CD4-positive, alpha-beta T cell (primary cell): ENCODE measurements around the gene GM2A. TPM values are rescaled to one million over a fixed set of nuclear protein-coding genes. Genes with fewer than 3 reads are reported as not detected.

ENCODE experiments used
- ATAC-seq: fragments of 200-7000 bp; cut with Tn5 transposase; one replicate; pipeline ENCODE4 v1.10.0; 2022; ENCODE audit warnings: mild to moderate bottlenecking; ENCODE audit not compliant: poor library complexity
- CTCF ChIA-PET: fragments of 350-600 bp; sonication (Branson Sonifier 250); formaldehyde crosslinking; loops from one replicate; lab custom pipeline; 2021; ENCODE audit warnings: antibody characterized with exemption, inconsistent platforms; lab: Charles Lee
- POLR2A ChIA-PET: fragments of 350-600 bp; sonication (Branson Sonifier 250); formaldehyde crosslinking; loops from one replicate; lab custom pipeline; 2021; ENCODE audit warnings: antibody characterized with exemption, inconsistent platforms; lab: Charles Lee
- DNase-seq, 14 experiments: peaks; one replicate each; pipeline ENCODE4 v3.0.0-alpha.2; 2013 to 2020; ENCODE audit warnings: mixed read lengths in 2 of 14
- H3K27ac ChIP-seq, 2 donors: one replicate each; pipeline versions ENCODE4 v1.5.1 to v1.7.0; 2013; ENCODE audit warnings: low read length in 2 of 2, low read depth in 1 of 2, mild to moderate bottlenecking in 1 of 2
- H3K27me3 ChIP-seq, 2 experiments: 1 replicate in 1 of 2; 2 replicates in 1 of 2; pipeline versions ENCODE4 v1.6.1 to v1.7.0; 2013; ENCODE audit warnings: low read length in 2 of 2, control low read depth in 1 of 2, mild to moderate bottlenecking in 1 of 2, moderate library complexity in 1 of 2; ENCODE audit not compliant: insufficient read depth in 2 of 2, control insufficient read depth in 1 of 2
- H3K36me3 ChIP-seq: one replicate; pipeline ENCODE4 v1.6.1; 2013; ENCODE audit warnings: low read length, control low read depth; ENCODE audit not compliant: insufficient read depth
- H3K4me1 ChIP-seq: one replicate; pipeline ENCODE4 v1.6.1; 2013; ENCODE audit warnings: low read length, control low read depth; ENCODE audit not compliant: insufficient read depth
- H3K4me3 ChIP-seq: one replicate; pipeline ENCODE4 v1.5.1; 2013; ENCODE audit warnings: mild to moderate bottlenecking, low read length, moderate library complexity
- H3K9me3 ChIP-seq, 2 experiments: 1 replicate in 1 of 2; 2 replicates in 1 of 2; pipeline versions ENCODE4 v1.6.1 to v1.7.0; 2013; ENCODE audit warnings: low read length in 2 of 2, mild to moderate bottlenecking in 2 of 2, control low read depth in 1 of 2, moderate library complexity in 1 of 2; ENCODE audit not compliant: control insufficient read depth in 1 of 2, insufficient read depth in 1 of 2
- H3K27ac Mint-ChIP-seq: one replicate; pipeline ENCODE4 v1.8.0; 2020; ENCODE audit warnings: mixed read lengths
- H3K27me3 Mint-ChIP-seq: one replicate; pipeline ENCODE4 v1.8.0; 2021; ENCODE audit warnings: mixed read lengths
- H3K36me3 Mint-ChIP-seq: one replicate; pipeline ENCODE4 v1.8.0; 2021; ENCODE audit warnings: low read depth, mixed read lengths
- H3K4me1 Mint-ChIP-seq: one replicate; pipeline ENCODE4 v1.8.0; 2021; ENCODE audit warnings: low read depth, mixed read lengths
- H3K4me3 Mint-ChIP-seq: one replicate; pipeline ENCODE4 v1.8.0; 2020; ENCODE audit warnings: mild to moderate bottlenecking, mixed read lengths
- H3K9me3 Mint-ChIP-seq: one replicate; pipeline ENCODE4 v1.8.0; 2020; ENCODE audit warnings: mixed read lengths
- intact Hi-C, 2 experiments: fragments of 100-400 bp; cut with DNase I in 1 of 2; cut with micrococcal nuclease in 1 of 2; formaldehyde crosslinking; loops; one replicate each; pipeline versions ENCODE4 v1.15.1 to v1.9.0; 2023 to 2025; cut with DNase I, micrococcal nuclease
- total RNA-seq, 174 experiments: library from RNA in 2 of 174; stranded (reverse) in 2 of 174; gene quantifications; one replicate each; pipeline ENCODE4 v1.2.3 and lab custom pipeline; 2021 to 2026
- TF ChIP-seq, protein P1 (sequence below): fragments of 200-600 bp; IDR thresholded peaks from one replicate; pipeline ENCODE4 v1.8.0; 2022; ENCODE audit warnings: antibody characterized with exemption, mild to moderate bottlenecking

The GM2A gene
- total RNA-seq, 2 experiments from 2014 or later = 3.1 to 4.1 TPM

DNA sequence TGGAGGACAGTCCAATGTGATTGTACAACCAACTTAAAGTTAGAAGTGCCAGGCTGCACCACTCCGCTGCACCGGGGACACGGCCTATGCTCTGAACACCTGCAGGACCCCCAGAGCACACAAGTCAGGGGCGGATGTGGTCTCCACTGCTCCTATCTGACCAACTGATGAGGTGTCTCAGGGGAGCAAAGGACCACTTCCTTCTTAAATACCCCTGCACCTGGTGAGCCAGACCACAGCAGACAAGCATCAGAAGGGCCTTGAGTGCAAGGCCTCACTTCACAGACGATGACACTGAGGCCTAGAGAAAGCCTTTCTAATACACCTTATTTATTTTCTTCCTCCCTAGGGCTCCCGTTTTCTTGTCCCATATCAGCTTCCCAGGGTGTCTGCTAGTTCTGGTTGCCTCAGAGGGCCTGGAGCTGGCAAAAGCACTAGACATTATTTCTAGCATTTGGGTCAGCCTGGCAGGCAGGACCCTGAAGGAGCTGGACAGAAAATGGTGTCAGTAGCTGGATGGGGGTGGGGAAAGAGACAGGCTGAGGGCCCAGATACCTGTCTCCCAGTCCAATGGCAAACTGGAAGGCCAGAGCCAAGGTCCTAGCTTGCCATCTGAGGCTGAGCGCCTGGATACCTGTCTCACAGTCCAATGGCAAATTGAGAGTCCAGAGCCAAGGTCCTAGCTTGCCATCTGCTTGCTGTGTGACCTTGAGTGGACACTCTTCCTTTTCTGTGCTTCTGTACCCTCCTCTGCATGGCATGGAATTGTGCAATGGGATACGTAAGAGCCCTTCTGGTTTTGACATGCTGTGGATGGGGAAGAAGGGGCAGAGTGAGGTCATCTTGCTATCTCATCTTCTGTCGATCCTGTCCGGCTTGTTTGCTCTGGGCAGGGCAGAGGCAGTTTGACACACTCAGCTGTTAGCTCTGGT is 38.1 kb upstream of the GM2A start:
- CTCF ChIA-PET = interaction anchor here (0.6 to 5.1 kb wide), 3 partner anchors 9 to 741 kb away, joined by 3 to 33 read pairs (median 4); partner anchors contain the start of gene CCDC69

DNA sequence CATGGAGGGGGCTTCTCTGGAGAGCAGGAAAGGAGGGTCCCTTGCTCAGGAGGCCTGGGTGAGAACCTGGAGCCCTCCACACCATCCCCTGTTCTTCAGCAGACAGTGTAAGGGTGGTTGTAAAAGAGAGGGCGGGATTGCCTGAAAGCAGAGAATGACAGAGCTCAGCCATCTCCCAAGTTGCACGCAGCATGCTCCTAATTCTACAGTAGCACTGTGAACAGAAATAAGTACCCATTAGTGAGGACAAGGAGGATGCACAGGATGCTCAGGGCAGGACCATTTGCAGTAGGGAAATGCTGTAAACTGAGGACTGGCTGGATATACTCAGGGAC is 37.5 kb upstream of the GM2A start:
- intact Hi-C loops = loop anchor here in 1 of 2 experiments (2.0 kb wide), 1 partner anchor 35 kb away; no protein-coding TSS in a partner anchor
- H3K4me3 Mint-ChIP-seq = peak overlapping the region; percentile 89

More for the DNA sequence above, 38.1 kb upstream of the GM2A start:
- peaks cover 99% of the 10 kb centered on the region for H3K4me1 ChIP-seq
- TF ChIP-seq, protein P1, sequence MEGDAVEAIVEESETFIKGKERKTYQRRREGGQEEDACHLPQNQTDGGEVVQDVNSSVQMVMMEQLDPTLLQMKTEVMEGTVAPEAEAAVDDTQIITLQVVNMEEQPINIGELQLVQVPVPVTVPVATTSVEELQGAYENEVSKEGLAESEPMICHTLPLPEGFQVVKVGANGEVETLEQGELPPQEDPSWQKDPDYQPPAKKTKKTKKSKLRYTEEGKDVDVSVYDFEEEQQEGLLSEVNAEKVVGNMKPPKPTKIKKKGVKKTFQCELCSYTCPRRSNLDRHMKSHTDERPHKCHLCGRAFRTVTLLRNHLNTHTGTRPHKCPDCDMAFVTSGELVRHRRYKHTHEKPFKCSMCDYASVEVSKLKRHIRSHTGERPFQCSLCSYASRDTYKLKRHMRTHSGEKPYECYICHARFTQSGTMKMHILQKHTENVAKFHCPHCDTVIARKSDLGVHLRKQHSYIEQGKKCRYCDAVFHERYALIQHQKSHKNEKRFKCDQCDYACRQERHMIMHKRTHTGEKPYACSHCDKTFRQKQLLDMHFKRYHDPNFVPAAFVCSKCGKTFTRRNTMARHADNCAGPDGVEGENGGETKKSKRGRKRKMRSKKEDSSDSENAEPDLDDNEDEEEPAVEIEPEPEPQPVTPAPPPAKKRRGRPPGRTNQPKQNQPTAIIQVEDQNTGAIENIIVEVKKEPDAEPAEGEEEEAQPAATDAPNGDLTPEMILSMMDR = no peak
- intact Hi-C loops = loop anchor here (1.0 to 5.0 kb wide), 5 partner anchors 7 to 133 kb away; partner anchors contain the start of genes ANXA6 (in 1 of the 2), GM2A (in 1 of the 2) and TNIP1 (in 1 of the 2)
- Mint-ChIP-seq H3K4me3 (peak overlapping the region; percentile 89), H3K36me3 (peaks cover 69% of the 10 kb centered on the region), H3K27me3 (no peaks in the 10 kb centered on the region), H3K9me3 (no peaks in the 10 kb centered on the region), H3K27ac (peak overlapping the region; percentile 94), H3K4me1 (peaks cover 94% of the 10 kb centered on the region)
- POLR2A ChIA-PET = interaction anchor here (0.5 to 6.2 kb wide), 22 partner anchors 8 to 758 kb away, joined by 3 to 223 read pairs (median 4); partner anchors contain the start of genes CCDC69 and GM2A
- DNase-seq (peak in 5 of 14 experiments; percentile 20 to 76 (median 66)), ATAC-seq (no peak)
- no peaks in the 10 kb centered on the region for H3K9me3 ChIP-seq
- H3K27ac ChIP-seq = peak overlapping the region; percentile 92 to 97
- H3K4me3 ChIP-seq = peak overlapping the region; percentile 55
- peaks cover 42% of the 10 kb centered on the region for H3K36me3 ChIP-seq
- no peaks in the 10 kb centered on the region for H3K27me3 ChIP-seq

DNA sequence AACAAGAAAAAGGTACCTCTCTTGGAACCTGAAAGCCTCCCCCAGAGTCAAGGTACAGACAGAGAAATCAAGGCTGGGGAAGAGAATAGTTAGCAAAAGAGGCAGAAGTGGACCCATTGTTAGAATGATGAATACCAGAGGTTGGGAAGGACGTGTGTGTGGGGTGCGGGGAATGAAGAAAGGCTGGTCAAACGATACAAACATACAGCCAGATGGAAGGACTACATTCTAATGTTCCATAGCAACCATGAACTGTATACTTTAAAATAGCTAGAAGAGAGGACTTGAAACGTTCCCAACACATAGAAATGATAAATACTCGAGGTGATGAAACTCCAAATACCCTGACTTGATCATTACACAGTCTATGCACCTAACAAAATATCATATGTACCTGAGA is 36.2 kb upstream of the GM2A start:
- ChIA-PET POLR2A (no interaction called here), CTCF (interaction anchor here (1.6 kb wide), 1 partner anchor 8 kb away, joined by 4 read pairs; no protein-coding TSS in a partner anchor)
- peaks cover 96% of the 10 kb centered on the region for H3K4me1 Mint-ChIP-seq
- no peaks in the 10 kb centered on the region for H3K27me3 Mint-ChIP-seq
- DNase-seq = no peak
- H3K4me3 Mint-ChIP-seq = peak overlapping the region; percentile 16
- peaks cover 85% of the 10 kb centered on the region for H3K36me3 Mint-ChIP-seq
- Histone ChIP-seq H3K27me3 (no peaks in the 10 kb centered on the region), H3K36me3 (peaks cover 58% of the 10 kb centered on the region), H3K9me3 (no peaks in the 10 kb centered on the region), H3K27ac (peak overlapping the region in 1 of 2 donors; percentile 61), H3K4me3 (no peak overlapping the region), H3K4me1 (peaks cover 99% of the 10 kb centered on the region)
- H3K27ac Mint-ChIP-seq = peak overlapping the region; percentile 94
- TF ChIP-seq, protein P1 = no peak
- no peak for ATAC-seq
- no peaks in the 10 kb centered on the region for H3K9me3 Mint-ChIP-seq
- intact Hi-C loops = no loop called here

More for the DNA sequence above, 37.5 kb upstream of the GM2A start:
- ATAC-seq (no peak), DNase-seq (no peak)
- peaks cover 96% of the 10 kb centered on the region for H3K4me1 Mint-ChIP-seq
- Histone ChIP-seq H3K9me3 (no peaks in the 10 kb centered on the region), H3K4me1 (peaks cover 99% of the 10 kb centered on the region), H3K36me3 (peaks cover 47% of the 10 kb centered on the region), H3K27ac (peak overlapping the region; percentile 92 to 97), H3K4me3 (peak overlapping the region; percentile 55), H3K27me3 (no peaks in the 10 kb centered on the region)
- H3K9me3 Mint-ChIP-seq = no peaks in the 10 kb centered on the region
- CTCF ChIA-PET = interaction anchor here (0.8 to 5.1 kb wide), 3 partner anchors 8 to 100 kb away, joined by 3 to 33 read pairs (median 4); partner anchors contain the start of gene CCDC69
- TF ChIP-seq, protein P1 = no peak
- H3K27ac Mint-ChIP-seq = peak overlapping the region; percentile 94
- POLR2A ChIA-PET = interaction anchor here (1.0 to 6.2 kb wide), 6 partner anchors 8 to 134 kb away, joined by 4 to 223 read pairs (median 28); partner anchors contain the start of genes CCDC69 and GM2A
- peaks cover 76% of the 10 kb centered on the region for H3K36me3 Mint-ChIP-seq
- no peaks in the 10 kb centered on the region for H3K27me3 Mint-ChIP-seq
